Measurements from ENCODE around the gene NENF. TPM values are rescaled to one million over a fixed set of nuclear protein-coding genes. Genes with fewer than 3 reads are reported as not detected.
"Not testable (repeated sequence)": the region's sequence is repeated elsewhere in the genome, so short reads cannot be mapped to it uniquely, and the experiment has no call there.

The NENF gene
- total RNA-seq, 1 experiment from 2014 or later = 72.4 TPM

DNA sequence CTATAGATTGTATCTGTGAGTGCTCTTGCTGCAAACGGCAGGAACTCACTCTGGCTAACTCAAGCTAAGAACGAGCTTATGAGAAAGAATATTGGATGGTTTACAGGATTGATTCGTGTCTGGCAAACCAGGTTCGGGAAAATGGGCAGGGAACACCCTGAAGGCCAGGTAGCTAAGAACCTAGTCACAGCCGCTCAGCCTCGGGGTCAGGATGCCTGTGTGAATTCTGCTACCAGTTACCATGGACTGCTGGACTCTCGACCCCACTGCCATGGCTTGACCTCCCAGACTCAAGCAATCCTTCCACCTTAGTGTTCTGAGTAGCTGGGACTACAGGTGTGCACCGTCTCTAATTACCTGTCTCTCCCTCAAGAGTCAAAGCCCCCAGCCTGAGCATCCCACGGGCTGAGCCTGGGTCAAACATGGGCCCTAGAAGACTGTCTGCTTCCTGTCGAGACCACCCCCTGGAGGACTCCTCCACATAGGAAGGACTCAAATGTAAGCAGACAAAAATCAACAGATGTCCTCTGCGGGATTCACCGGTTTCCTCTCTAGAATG, 45.8 kb downstream of the NENF start:
- no TSS peak for BruUV-seq (replicated peaks)
- in situ Hi-C loops (cut with HindIII; ENCODE audit: low pct_unique_long_range_greater_than_20kb, low sequenced_read_pairs) = no loop called here
- TF ChIP-seq TCF7L2 (IDR thresholded peaks at IDR 0.05; ENCODE audit: low read depth, low read length) = no peak
- TF ChIP-seq, protein P1, sequence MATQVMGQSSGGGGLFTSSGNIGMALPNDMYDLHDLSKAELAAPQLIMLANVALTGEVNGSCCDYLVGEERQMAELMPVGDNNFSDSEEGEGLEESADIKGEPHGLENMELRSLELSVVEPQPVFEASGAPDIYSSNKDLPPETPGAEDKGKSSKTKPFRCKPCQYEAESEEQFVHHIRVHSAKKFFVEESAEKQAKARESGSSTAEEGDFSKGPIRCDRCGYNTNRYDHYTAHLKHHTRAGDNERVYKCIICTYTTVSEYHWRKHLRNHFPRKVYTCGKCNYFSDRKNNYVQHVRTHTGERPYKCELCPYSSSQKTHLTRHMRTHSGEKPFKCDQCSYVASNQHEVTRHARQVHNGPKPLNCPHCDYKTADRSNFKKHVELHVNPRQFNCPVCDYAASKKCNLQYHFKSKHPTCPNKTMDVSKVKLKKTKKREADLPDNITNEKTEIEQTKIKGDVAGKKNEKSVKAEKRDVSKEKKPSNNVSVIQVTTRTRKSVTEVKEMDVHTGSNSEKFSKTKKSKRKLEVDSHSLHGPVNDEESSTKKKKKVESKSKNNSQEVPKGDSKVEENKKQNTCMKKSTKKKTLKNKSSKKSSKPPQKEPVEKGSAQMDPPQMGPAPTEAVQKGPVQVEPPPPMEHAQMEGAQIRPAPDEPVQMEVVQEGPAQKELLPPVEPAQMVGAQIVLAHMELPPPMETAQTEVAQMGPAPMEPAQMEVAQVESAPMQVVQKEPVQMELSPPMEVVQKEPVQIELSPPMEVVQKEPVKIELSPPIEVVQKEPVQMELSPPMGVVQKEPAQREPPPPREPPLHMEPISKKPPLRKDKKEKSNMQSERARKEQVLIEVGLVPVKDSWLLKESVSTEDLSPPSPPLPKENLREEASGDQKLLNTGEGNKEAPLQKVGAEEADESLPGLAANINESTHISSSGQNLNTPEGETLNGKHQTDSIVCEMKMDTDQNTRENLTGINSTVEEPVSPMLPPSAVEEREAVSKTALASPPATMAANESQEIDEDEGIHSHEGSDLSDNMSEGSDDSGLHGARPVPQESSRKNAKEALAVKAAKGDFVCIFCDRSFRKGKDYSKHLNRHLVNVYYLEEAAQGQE (IDR thresholded peaks at IDR 0.05; ENCODE audit: insufficient read depth in 1 of 2, low read depth in 2 of 2, low read length in 1 of 2) = no peak
- TF ChIP-seq SIN3A (IDR thresholded peaks at IDR 0.05; ENCODE audit: borderline replicate concordance, insufficient read depth, low read depth, low read length) = no peak
- TF ChIP-seq, protein P2, sequence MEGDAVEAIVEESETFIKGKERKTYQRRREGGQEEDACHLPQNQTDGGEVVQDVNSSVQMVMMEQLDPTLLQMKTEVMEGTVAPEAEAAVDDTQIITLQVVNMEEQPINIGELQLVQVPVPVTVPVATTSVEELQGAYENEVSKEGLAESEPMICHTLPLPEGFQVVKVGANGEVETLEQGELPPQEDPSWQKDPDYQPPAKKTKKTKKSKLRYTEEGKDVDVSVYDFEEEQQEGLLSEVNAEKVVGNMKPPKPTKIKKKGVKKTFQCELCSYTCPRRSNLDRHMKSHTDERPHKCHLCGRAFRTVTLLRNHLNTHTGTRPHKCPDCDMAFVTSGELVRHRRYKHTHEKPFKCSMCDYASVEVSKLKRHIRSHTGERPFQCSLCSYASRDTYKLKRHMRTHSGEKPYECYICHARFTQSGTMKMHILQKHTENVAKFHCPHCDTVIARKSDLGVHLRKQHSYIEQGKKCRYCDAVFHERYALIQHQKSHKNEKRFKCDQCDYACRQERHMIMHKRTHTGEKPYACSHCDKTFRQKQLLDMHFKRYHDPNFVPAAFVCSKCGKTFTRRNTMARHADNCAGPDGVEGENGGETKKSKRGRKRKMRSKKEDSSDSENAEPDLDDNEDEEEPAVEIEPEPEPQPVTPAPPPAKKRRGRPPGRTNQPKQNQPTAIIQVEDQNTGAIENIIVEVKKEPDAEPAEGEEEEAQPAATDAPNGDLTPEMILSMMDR (IDR thresholded peaks at IDR 0.05) = no peak
- no peak for TF ChIP-seq POLR2AphosphoS5 (IDR thresholded peaks at IDR 0.05; ENCODE audit: low read depth, low read length)
- CTCF ChIA-PET = interaction anchor here (0.6 to 1.9 kb wide), 2 partner anchors 10 to 23 kb away, joined by 3 to 7 read pairs; no protein-coding TSS in a partner anchor
- POLR2A ChIA-PET = interaction anchor here (1.2 to 2.8 kb wide), 2 partner anchors 130 to 133 kb away, joined by 3 to 17 read pairs; partner anchors contain the start of gene ATF3
- H3K36me3 ChIP-seq (ENCODE audit: control insufficient read depth, insufficient read depth, low read length) = no peaks in the 10 kb centered on the region
- ATAC-seq = no peak
- H3K27ac ChIP-seq (ENCODE audit: low read length) = no peak overlapping the region
- no peak for DNase-seq (ENCODE audit: low read depth, low spot score)
- no peaks in the 10 kb centered on the region for H3K9me3 ChIP-seq (ENCODE audit: control insufficient read depth, insufficient read depth, low read depth, low read length)
- intact Hi-C loops (cut with micrococcal nuclease; ENCODE audit: unreplicated experiment) = loop anchor here (5.0 to 10.0 kb wide), 2 partner anchors 186 to 304 kb away; no protein-coding TSS in a partner anchor
- 0 out of 2 replicates have a peak, but pooled peaks cover 3% of the 10 kb centered on the region for H3K4me1 ChIP-seq (ENCODE audit: control insufficient read depth, insufficient read depth, low read length)
- no peaks in the 10 kb centered on the region for H3K27me3 ChIP-seq (ENCODE audit: control insufficient read depth, insufficient read depth, low read length)
- H3K4me3 ChIP-seq (ENCODE audit: low read depth in 2 of 2, low read length in 2 of 2) = no peak overlapping the region

DNA sequence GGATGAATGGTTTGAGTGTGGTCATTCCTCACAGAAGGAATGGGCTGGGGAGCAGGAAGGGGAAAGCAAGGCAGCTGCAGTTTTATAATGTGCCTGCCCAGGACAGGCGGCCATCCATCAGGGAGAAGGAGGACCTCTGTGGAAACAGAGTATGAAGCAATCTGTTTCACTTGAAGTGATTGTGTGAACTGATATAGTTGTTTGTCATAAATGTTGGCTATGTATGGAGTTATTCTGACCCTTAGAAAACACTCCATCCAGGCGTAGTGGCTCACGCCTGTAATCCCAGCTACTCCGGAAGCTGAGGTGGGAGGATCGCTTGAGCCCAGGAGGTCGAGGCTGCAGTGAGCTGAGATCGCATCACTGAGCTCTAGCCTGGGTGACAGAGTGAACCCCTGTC, 46.5 kb downstream of the NENF start:
- in situ Hi-C loops (cut with HindIII; ENCODE audit: low pct_unique_long_range_greater_than_20kb, low sequenced_read_pairs) (no loop called here), intact Hi-C loops (cut with micrococcal nuclease; ENCODE audit: unreplicated experiment) (loop anchor here (5.0 to 10.0 kb wide), 2 partner anchors 186 to 303 kb away; no protein-coding TSS in a partner anchor)
- Histone ChIP-seq H3K36me3 (ENCODE audit: control insufficient read depth, insufficient read depth, low read length) (no peaks in the 10 kb centered on the region), H3K4me3 (ENCODE audit: low read depth in 2 of 2, low read length in 2 of 2) (no peak overlapping the region), H3K27me3 (ENCODE audit: control insufficient read depth, insufficient read depth, low read length) (no peaks in the 10 kb centered on the region), H3K4me1 (ENCODE audit: control insufficient read depth, insufficient read depth, low read length) (0 out of 2 replicates have a peak, but pooled peaks cover 3% of the 10 kb centered on the region), H3K27ac (ENCODE audit: low read length) (no peak overlapping the region), H3K9me3 (ENCODE audit: control insufficient read depth, insufficient read depth, low read depth, low read length) (no peaks in the 10 kb centered on the region)
- POLR2A ChIA-PET = interaction anchor here (1.2 kb wide), 1 partner anchor 132 kb away, joined by 3 read pairs; no protein-coding TSS in a partner anchor
- DNase-seq (ENCODE audit: low read depth, low spot score) (no peak), ATAC-seq (no peak)
- TF ChIP-seq, protein P2 (IDR thresholded peaks at IDR 0.05) = no peak
- no peak for TF ChIP-seq SIN3A (IDR thresholded peaks at IDR 0.05; ENCODE audit: borderline replicate concordance, insufficient read depth, low read depth, low read length)
- TF ChIP-seq, protein P1 (IDR thresholded peaks at IDR 0.05; ENCODE audit: insufficient read depth in 1 of 2, low read depth in 2 of 2, low read length in 1 of 2) = no peak
- no peak for TF ChIP-seq TCF7L2 (IDR thresholded peaks at IDR 0.05; ENCODE audit: low read depth, low read length)
- no peak for TF ChIP-seq POLR2AphosphoS5 (IDR thresholded peaks at IDR 0.05; ENCODE audit: low read depth, low read length)
- no TSS peak for BruUV-seq (replicated peaks)
- CTCF ChIA-PET = no interaction called here

DNA sequence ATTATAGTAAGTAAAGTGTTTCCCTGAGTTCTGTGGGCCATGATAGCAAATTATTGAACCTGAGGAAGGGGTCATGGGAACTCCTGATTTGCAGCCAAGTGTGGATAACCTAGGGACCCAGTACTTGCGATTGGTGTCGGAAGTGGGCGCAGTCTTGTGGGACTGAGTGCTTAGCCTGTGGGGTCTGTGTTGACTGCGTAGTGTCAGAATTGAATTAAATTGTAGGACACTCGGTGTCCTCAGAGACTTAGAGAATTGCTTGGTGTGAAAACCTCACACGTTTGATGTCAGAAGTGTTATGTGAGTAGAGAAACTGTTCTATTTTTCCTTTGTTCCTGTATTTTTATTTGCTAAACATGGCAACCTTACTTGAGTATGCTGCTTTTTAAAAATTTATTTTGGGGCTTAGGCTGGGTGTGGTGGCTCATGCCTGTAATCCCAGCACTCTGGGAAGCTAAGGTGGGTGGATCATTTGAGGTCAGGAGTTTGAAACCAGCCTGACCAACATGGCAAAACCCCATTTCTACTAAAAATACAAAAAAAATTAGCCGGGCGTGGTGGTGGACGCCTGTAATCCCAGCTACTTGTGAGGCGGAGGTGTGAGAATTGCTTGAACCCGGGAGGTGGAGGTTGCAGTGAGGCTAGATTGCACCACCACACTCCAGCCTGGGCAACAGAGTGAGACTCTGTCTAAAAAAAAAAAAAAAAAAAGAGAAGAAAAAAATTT, 48.2 kb downstream of the NENF start:
- H3K4me3 ChIP-seq (ENCODE audit: low read depth in 2 of 2, low read length in 2 of 2); CTCF ChIA-PET; H3K27ac ChIP-seq (ENCODE audit: low read length); BruUV-seq (replicated peaks); intact Hi-C loops (cut with micrococcal nuclease; ENCODE audit: unreplicated experiment); DNase-seq (ENCODE audit: low read depth, low spot score); ATAC-seq; H3K9me3 ChIP-seq (ENCODE audit: control insufficient read depth, insufficient read depth, low read depth, low read length); H3K27me3 ChIP-seq (ENCODE audit: control insufficient read depth, insufficient read depth, low read length); in situ Hi-C loops (cut with HindIII; ENCODE audit: low pct_unique_long_range_greater_than_20kb, low sequenced_read_pairs); H3K36me3 ChIP-seq (ENCODE audit: control insufficient read depth, insufficient read depth, low read length): not testable (repeated sequence)
- peaks cover 16% of the 10 kb centered on the region for H3K4me1 ChIP-seq (ENCODE audit: control insufficient read depth, insufficient read depth, low read length)
- POLR2A ChIA-PET = interaction anchor here (0.5 kb wide), 1 partner anchor 128 kb away, joined by 8 read pairs; the partner anchor contains the start of gene ATF3
